Stimulated activated naive CD8-positive, alpha-beta T cell treated with anti-CD3 and anti-CD28 coated beads, Interleukin-15, Interleukin-2, amounts not matched to agents 100 U/mL and 50 U/mL, for 24 hours (primary cell): Measurements from ENCODE around the gene YY1.
A peak's percentile ranks its signal among the peaks of the same experiment; 100 is the strongest.
"Not testable (repeated sequence)": the region's sequence is repeated elsewhere in the genome, so short reads cannot be mapped to it uniquely, and the experiment has no call there.

Experiments
- ATAC-seq: fragments of 150-1000 bp; cut with Tn5 transposase; one replicate; pipeline ENCODE4 v1.10.0; 2021
- DNase-seq: peaks from one replicate; pipeline ENCODE4 v3.0.0; 2021

The YY1 gene

DNA sequence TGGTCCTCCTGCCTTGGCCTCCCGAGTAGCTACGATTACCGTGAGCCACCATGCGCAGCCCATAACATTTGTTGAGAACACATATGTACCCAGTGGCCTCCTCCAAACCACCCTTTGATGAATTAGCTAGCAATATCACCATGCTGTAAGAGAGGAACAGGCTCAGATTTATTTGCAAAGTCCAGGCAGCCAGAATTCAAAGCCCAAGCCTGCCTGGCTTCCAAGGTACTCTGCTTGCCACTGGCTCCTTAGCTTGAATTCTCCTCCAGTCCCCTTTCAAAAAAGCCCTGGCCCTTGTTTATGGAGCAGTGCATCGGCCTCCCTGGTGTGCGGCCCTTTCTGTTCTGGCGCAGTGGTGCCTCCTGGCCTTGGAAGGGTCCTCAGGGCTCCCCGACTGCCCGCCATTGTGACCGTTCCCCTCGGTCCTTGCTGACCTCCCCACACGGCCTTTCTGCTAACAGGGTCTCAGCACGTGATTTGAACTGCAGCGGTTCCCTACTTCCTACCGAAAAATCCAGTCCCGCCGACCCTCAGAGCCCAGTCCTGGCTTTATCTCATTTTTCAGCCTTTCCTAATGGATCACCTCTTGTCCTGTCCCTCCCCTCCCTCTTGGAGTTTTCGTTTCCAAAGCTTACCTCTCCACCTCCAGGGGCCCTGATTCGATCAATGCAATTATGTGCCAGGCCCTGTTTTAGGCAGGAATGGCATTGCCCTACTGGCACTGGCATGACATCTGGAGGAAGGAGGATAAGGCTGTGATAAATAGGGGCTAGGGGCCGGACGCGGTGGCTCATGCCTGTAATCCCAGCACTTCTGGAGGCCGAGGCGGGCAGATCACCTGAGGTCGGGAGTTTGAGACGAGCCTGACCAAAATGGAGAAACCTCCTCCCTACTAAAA, 45.3 kb downstream of the YY1 start:
- ATAC-seq (no peak), DNase-seq (no peak)

DNA sequence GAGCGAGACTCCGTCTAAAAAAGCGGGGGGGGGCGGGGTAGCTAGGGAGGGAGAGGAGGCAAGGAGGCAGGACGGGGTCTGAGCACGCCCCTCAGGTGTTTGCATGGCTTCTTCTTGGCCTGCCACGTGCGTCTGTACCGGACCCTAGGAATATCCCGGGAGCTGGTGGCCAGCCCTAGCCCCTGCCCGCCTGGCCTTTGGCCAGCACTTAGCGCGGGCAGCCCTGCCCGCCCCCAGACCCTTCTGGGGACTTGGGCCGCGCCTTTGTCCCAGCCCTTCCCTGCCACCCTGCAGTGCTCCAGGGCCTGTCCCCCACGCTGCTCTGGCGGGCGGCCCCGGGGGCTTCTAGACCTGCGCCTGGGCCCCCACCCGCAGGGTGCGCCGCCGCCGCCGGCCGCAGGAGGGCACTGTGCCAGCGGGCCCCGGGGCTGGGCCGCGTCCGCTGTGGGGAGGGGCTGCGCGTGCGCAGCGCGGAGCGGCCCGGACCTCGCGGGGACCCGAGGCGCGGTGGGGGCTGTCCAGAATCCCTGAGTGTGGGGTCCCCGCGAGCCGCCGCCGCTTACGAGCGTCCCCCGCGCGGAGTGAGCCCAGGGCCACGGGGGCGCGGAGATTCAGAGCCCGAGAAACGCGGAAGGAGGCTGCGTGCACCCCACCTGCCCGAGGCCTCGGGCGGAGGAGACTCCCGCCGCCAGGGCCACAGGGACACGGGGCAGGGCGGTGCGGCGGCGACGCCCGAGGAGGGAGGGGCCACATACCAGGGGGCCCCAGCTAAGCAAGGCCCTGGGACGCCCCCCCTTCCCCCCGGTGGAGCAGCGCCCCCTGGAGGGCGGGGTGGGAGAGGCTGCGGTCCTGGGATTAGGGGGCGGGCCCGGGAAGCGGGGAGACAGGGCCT, 46.3 kb downstream of the YY1 start:
- peak; percentile 89 for DNase-seq
- ATAC-seq, result peak; percentile 91

DNA sequence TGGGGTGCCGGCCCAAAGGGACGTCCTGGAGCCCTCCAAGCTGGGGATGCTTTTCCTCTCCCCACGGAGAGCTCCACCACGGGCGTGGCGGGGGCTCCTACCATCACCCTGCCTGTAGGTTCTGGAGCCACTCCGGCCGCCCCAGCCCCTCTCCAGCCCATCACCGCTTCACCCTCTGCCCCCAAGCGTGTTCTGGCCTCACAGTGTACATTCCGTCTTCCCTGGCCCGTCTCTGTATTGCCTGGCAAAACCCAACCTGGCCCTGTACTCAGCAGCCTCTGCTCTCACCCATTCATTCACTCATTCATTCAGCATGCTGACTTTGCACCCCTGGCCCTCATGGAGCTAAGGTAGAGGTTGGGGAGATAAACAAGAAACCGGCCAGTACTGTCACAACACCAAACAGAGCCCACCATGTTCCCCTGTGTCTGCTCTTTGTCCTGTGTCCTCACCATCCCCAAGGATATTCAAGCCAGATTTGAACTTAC, 47.0 kb downstream of the YY1 start:
- ATAC-seq (no peak), DNase-seq (no peak)

DNA sequence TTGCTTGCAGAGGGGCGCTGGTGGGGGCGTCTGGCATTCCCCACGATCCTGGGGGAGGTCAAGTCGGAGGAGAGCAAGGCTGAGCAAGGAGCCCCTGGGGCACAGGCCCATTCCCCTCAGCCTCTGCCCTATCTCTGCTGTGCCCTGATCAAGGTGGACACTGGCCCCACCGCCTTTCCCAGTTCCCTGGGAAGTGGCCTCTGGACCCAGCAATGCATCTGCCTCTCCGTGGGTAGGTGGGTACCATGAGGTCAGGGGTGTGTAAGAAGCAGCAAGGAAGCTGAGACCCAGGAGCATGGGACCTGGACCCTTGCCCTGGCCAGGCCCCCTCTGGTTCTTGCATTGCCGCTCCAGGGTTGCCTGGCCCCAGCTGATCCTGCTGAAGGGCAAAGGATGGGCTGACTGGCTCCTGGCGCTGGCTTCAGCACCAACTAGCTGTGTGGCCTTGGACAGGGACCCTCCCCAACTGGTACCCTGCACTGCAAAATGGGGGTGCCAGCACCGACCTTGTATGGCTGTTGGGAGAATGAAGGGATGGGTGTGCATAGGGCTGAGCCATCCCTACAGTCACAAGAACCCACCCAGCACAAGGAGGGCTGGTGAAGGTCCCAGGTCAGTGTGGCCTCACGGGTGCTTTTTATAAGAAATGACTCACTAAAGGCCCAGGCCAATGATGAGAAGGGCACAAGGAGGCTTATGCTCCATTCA, 47.7 kb downstream of the YY1 start:
- ATAC-seq (no peak), DNase-seq (no peak)

DNA sequence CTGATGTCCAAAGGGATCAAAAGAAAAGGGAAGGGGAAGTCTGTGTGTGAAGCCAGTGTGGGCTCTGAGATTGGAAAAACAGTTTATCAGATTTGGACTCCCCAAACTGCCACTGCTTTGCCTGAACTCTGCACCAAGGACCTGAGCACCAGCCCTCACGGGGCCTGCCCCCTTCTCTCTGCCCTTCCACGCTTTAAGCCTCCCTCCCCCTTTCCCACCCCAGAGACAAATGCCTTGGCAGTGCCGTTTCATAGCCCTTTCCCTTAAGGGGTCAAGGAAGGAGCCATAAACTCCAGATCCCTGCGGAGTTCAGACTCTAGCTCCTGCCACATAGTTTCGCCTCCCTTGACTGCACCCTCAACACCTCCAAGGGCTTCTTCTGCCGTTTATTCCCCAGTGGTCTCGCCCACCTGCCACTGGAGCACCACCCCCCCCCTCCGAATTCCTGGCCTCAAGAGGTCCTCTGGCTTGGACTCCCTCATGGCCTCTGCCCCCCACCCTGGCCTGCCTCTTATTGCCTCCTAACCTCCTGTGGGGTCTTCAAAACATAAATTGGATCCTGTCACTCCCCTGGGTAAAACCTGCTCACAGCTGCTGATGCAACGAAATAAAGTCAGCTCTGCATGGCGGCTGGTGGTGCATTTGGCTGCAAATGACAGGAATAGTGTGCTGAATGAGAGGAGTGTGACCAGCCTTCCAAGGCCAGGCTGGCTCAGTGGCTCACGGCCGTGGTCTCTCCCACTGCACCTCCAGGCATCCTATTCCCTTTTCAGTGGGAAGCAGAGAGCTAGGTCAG, 48.5 kb downstream of the YY1 start:
- no peak for DNase-seq
- no peak for ATAC-seq

DNA sequence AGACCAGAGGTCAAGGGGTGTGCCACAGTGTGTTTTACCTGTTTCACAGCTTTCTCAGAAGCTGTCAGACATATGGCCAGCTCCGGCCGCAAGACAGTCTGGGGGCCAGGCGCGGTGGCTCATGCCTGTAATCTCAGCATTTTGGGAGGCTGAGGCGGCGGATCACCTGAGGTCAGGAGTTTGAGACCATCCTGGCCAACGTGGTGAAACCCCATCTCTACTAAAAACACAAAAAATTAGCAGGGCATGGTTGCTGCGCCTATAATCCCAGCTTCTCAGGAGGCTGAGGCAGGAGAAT, 49.0 kb downstream of the YY1 start:
- not testable (repeated sequence) for ATAC-seq, DNase-seq

DNA sequence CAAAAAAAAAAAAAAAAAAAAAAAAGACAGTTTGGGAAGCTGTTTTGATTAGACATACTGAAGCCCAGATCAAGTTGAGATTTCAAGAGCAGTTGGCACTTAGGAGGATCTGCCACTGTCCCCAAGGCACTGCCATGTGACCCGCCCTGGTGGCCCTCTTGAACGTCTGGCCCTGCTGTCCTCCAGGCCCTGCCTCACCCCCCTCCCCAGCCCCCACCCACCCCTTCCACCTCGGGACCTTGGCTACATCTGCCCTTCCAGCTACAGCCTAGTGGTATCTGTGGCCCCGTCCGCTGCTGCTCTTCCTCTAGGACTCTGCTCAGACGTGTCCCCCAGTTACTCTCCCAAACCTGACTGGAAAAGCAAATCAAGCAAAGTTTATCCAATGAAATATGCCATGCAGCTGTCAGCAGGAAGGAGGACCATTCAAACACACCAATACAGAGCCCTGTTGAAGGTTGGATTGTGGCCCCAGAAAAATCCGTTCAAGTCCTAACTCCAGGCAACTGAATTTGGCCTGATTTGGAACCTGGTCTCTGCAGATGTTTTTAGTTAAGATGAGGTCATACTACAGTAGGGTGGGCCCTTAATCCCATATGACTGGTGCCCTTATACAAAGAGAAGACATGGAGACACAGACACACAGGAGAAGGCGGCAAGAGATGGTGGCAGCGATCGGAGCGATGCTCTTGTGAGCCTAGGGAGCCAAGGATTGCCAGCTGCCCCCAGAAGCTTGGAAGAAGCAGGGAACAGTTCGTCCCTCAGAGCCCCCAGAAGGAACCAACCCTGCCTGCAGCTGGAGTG, 49.6 kb downstream of the YY1 start:
- DNase-seq, result no peak
- no peak for ATAC-seq

DNA sequence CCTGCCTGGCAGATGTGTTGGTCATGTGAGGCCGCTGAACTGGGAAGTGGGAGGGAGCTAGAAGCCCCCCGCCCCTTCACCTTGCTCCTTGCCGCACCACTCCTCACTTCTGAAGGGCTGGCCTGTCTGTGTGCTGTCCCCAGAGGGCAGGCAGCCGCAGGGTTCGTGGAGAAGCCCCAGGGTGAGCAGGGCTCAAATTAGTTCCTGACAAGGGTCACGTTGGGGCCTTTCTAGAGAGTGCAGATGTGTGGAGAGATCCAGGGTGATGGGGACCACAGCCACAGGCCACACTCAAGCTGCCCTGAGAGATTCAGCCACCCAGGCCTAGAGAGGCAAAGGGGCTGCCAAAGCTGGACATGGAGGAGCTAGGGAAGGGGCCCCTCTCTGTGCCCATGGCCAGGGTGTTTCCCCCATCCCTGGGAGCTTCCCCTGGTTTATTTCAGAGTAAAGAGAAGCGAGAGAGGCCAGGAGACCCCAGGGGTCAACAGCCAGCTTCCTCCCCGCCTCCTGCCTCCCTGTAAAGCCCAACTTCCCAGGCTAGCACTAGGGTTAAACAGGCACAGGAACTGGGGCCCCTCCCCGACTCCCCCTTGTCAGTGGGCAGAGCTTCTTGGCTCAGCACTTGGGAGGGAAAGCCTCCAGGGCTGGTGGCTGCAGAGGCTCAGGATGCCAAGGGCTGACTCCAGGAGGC, 51.1 kb downstream of the YY1 start:
- ATAC-seq (no peak), DNase-seq (no peak)

DNA sequence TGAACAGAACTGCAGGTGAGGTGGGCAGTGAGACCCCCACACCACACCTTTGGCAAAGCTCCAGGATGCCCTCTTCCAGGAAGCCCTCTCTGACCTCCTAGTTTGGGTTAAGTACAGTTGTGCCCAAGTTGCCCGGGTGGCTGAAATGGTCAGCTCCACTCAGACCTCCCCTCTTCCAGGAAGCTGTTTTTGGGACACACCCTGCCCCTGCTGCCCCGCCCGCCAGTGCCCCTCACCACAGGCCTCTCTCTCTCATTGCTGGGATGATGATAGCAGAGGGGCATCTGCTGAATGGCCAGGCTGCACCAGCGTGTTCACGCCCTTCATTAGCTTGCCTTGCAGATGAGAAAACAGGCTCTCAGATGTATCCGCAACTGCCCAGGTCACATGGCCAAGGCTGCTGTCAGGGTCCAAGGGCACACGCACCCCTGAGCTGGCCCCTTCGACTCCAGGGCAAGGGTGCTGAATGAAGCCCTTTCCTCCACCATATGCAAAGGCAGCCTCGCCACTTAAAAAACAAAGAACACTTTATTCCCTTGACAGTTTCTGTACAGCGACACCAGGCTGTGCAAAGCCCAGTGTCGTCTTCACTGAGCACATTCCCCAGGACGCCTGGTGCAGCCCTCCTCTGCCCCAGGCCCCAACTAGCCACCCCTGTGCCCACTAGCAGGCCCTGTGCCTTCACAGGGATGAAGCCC, 51.8 kb downstream of the YY1 start:
- no peak for ATAC-seq
- no peak for DNase-seq

DNA sequence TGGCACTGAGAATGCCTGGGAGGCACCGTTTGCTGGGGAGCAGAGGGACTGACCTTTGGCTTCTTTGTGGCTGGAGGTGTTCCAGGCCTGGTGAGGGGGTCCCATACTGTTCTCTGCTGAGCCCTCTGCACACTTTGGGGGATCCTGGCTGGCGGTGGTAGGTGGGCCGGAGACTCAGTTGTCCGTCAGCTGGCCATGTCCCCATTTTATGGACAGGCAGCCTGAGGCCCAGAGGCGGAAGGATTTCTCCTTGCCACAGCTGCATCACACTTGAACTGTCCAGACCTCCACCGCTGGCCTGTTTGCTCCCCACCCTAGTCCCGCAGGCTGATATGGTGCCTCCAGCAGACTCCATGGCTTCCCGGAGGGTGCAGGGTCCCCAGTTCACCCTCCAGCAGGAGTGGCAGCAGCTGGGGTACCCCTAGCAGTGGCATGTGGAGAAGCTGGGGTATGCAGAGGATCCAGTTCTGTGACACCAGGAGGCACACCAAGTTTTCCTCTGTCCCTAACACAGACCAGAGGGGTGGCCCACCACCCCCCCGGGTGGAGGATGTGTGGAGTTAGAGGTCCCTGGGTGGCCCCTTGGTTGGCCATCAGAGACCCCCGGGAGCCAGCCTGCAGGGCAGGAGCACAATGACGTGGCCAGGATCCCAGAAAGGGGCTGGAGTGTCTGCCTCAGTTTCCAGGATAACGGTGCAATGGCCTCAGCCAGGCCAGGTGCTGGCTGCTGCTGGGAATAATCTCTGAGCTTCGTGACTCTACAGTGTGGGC, 52.5 kb downstream of the YY1 start:
- DNase-seq, result no peak
- no peak for ATAC-seq

DNA sequence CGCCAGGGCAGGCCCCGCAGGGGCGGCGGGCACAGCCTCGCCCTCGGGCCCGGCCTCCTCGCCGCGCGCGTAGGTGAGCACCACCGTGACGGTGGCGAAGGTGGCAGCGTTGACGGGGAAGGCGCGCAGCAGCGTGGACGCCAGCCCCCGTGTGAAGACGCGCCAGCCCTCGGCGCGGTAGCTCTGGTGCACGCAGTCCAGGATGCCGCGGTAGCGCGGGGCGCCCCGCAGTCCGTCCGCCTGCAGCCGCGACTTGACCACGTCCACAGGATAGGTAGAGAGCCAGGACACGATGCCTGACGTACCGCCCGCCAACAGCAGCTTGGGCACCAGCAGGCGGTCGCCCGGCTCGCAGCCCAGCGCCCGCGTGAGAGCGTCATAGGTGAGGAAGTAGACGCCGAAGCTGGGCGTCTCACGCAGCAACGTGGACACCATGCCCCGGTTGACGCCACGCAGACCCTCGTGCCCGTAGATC, 53.4 kb downstream of the YY1 start:
- ATAC-seq, result no peak
- no peak for DNase-seq

DNA sequence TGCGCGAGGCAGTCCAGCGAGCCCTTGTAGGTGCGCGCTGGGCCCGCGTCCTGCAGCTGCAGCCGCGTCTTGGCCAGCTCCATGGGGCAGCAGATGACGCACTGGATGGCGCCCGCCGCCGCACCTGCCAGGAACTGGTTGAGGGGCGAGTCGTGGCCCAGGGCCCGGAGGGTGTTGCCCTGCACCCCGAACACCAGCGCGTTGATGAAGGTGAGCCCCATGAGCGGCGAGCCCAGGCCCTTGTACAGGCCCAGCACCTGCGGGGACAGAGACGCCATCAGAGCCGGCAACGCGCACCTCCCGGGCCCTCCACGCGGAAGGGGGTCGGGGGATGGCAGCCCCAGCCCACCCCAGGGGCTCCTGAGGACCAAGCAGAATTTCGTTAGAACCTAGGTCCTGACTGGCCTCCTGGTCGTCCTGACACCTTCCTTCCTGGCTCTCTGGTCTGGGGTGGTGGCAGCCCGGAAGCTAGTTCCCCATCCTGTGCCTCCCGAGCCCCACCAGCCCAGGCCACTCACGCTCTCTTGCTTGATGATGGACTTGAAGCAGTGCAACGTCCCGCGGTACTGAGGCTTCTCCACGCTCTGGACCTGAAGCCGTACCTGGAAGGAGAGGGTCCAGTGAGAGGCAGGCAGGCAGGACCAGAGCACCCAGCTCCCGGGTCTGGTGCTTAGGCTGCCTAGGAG, 54.0 kb downstream of the YY1 start:
- ATAC-seq, result no peak
- DNase-seq, result no peak

DNA sequence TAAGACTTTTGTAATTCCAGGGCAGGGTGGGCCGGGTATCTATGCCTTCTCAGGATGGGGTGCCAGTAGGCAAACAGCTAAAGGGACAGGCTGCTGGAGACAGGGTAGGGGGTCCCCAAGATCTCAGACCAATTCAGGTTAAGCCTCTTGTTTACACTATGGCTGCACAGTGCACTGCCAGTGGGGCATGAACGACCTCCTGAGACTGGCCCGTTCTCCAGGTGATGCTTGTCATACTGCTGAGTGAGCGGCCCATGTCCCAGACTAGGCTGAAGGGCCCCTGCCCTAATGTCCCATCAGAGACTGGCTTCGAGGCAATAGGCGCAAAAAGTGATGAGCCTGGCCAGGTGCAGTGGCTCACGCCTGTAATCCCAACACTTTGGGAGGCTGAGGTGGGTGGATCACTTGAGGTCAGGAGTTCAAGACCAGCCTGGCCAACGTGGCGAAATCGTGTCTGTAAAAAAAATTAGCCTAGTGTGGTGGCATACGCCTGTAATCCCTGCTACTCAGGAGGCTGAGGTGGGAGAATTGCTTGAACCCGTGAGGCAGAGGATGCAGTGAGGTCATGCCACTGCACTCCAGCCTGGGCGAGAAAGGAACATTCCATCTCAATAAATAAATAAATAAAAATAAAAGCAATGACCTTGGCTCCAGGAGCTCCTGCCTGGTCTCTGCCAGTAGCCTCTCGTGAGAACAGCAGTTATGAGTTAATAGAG, 54.7 kb downstream of the YY1 start:
- DNase-seq, result no peak
- no peak for ATAC-seq

DNA sequence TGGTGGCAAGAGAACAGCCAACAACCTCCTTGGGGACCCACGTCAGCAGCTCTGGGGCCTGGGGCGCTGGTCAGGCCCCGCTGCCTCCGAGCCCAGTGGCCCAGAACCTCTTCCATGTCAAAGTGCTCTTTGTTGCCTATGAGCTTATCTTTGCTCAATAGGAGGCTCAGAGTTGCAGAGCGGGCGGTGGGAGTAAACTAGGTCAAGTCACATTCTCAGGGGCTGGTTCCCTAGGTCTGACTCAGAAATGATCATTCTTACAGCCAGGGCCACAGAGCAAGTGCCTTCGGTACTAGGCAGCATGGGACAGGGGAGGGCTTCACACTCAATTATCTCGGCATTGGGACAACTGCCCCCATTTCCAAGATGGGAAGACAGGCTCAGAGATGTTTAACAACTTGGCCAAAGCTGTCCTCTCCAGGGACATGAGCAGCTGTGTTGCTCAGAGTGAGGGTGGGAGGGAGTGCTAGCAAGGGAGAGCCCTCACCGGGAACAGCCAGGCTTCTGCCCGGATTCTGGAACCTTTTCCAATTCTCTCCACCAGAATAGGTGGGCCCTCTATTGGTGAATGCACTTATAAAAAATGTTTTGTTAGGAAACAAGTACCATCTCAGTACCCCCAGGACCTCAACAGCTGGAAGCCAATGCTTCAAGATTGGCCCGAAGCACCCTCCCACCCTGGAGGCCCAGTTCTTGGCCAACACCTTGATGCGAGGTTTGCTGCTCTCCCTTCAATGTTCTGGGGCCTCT, 55.4 kb downstream of the YY1 start:
- DNase-seq (no peak), ATAC-seq (no peak)

DNA sequence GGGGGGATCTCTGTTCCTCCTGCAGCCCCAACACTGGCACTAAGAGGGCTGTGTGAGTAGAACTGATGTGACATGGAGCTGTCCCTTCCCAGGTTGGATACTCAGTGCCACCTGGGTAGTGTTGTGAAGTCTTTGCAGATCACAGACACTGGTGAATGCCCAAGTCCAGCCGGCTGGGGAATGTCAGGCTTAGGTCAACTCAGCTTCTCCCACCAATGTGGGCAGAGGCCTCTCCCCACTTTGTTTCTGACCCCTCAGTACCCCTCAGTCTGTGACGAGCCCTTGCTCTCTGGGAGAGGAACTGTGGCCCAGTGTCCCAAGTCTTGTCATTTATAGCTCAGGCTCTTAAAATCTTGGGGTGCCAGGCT, 56.0 kb downstream of the YY1 start:
- no peak for ATAC-seq
- no peak for DNase-seq

DNA sequence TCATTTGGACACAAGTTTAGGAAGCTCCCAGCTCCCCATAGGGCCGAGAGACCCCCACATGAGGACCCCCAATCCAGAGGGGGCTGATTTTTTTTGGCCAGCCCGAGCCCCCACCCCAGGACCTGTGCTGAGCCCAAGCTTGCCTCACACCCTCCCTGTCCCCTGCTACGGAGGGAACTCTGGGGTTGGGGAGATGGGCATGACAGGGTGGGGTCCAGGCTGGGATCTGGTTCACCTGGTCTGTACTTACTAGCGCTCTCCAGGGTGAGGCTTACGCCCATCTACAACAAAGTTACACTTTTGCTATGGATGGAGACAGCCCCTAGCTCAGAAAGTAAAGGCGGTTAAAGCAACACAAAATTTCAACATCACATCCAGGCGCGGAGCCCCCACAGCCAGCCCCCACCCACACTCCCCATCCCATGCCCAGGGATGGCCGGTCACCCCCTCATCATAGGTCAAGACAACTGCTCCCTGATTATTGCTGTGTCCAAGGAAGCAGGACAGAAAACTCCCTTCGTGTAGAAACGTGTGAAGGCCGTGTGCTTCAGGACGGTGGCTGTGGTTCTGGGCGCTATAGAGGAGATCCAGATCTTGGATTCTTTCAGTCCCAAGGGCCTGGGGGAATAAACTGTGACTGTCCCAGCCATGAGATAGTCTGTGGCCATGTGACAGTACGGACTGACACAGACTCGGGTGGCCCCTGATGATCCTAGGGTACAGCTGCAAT, 56.6 kb downstream of the YY1 start:
- ATAC-seq, result no peak

More for the DNA sequence above, 56.6 kb downstream of the YY1 start:
- no peak for DNase-seq
